Endothelial cell of umbilical vein (primary cell): ENCODE measurements around the gene NKD1. TPM values are rescaled to one million over a fixed set of nuclear protein-coding genes. Genes with fewer than 3 reads are reported as not detected.

Experiments used
- BruUV-seq: library from RNA; stranded (reverse); fragments of 400-500 nt; replicated peaks from 2 replicates; lab custom pipeline; 2021; lab: Mats Ljungman, UMichigan
- CTCF ChIA-PET: fragments of 300-600, 350-600 bp; sonication (Branson Sonifier 250); formaldehyde crosslinking; loops from one replicate; lab custom pipeline; 2021; ENCODE audit warnings: antibody characterized with exemption, inconsistent platforms; lab: Charles Lee
- POLR2A ChIA-PET: fragments of 300-600, 350-600 bp; sonication (Branson Sonifier 250); formaldehyde crosslinking; loops from one replicate; lab custom pipeline; 2021; ENCODE audit warnings: antibody characterized with exemption, inconsistent platforms; lab: Charles Lee
- DNase-seq: peaks from one replicate; pipeline ENCODE4 v3.0.0-alpha.2; 2011; ENCODE audit warnings: low read depth, low spot score
- FAIRE-seq: peaks from 2 replicates; lab custom pipeline; 2011; peaks lifted over from hg19 to GRCh38; lab: Jason Lieb, UNC
- H2AFZ ChIP-seq: 2 replicates; pipeline ENCODE4 v1.6.0; 2012; ENCODE audit warnings: low read depth, low read length, control low read depth, inconsistent platforms
- H3K27ac ChIP-seq: 2 replicates; pipeline ENCODE4 v1.5.1; 2011; ENCODE audit warnings: low read depth, mild to moderate bottlenecking, control low read depth, low read length, moderate library complexity; ENCODE audit not compliant: insufficient read depth
- H3K27me3 ChIP-seq, 2 experiments: 2 replicates each; pipeline versions ENCODE4 v1.6.0 to v1.6.1; 2011; ENCODE audit warnings: low read length in 2 of 2, mixed read lengths in 1 of 2; ENCODE audit not compliant: control insufficient read depth in 2 of 2, insufficient read depth in 2 of 2
- H3K36me3 ChIP-seq, 2 experiments: 2 replicates in 1 of 2; 3 replicates in 1 of 2; pipeline ENCODE4 v1.5.1; 2011; ENCODE audit warnings: low read length in 2 of 2, mild to moderate bottlenecking in 1 of 2, moderate library complexity in 1 of 2; ENCODE audit not compliant: control insufficient read depth in 2 of 2, insufficient read depth in 2 of 2; ENCODE audit errors: extremely low read depth in 1 of 2
- H3K4me1 ChIP-seq: 3 replicates; pipeline ENCODE4 v1.5.1; 2011; ENCODE audit warnings: mild to moderate bottlenecking, low read length; ENCODE audit not compliant: control insufficient read depth, insufficient read depth; ENCODE audit errors: extremely low read depth
- H3K4me2 ChIP-seq: 2 replicates; pipeline ENCODE4 v1.6.1; 2011; ENCODE audit warnings: low read length, control low read depth, mixed read lengths; ENCODE audit not compliant: insufficient read depth
- H3K4me3 ChIP-seq, 3 experiments: fragments of 200-600 bp in 1 of 3; sonication (generic), shearing (Covaris generic) in 1 of 3; replicated peaks in 1 of 3; 2 replicates each; pipeline ENCODE4 v1.5.1; 2011 to 2016; ENCODE audit warnings: control low read depth in 3 of 3, low read length in 3 of 3, mild to moderate bottlenecking in 2 of 3, inconsistent platforms in 1 of 3, low read depth in 1 of 3, moderate library complexity in 1 of 3; ENCODE audit not compliant: insufficient read depth in 1 of 3
- H3K79me2 ChIP-seq: 2 replicates; pipeline ENCODE4 v1.6.0; 2012; ENCODE audit warnings: low read length, inconsistent platforms; ENCODE audit not compliant: control insufficient read depth, insufficient read depth
- H3K9ac ChIP-seq: replicated peaks from 2 replicates; pipeline ENCODE3; 2011; ENCODE audit warnings: low read length, control low read depth; ENCODE audit not compliant: insufficient read depth; ENCODE audit errors: extremely low read depth
- H3K9me1 ChIP-seq: replicated peaks from 3 replicates; pipeline ENCODE4 v1.6.0; 2011; ENCODE audit warnings: mild to moderate bottlenecking, low read length; ENCODE audit not compliant: control insufficient read depth, insufficient read depth; ENCODE audit errors: extremely low read depth
- H3K9me3 ChIP-seq: replicated peaks from 2 replicates; pipeline ENCODE4 v1.5.1; 2012; ENCODE audit warnings: low read length, inconsistent platforms; ENCODE audit not compliant: control insufficient read depth, insufficient read depth
- H4K20me1 ChIP-seq: replicated peaks from 2 replicates; pipeline ENCODE3; 2011; ENCODE audit warnings: mild to moderate bottlenecking, low read length; ENCODE audit not compliant: control insufficient read depth, insufficient read depth; ENCODE audit errors: extremely low read depth
- CTCF ChIP-seq, 2 donors: IDR thresholded peaks; 1 replicate in 1 of 2; 2 replicates in 1 of 2; pipeline ENCODE4 v1.5.1; 2011; ENCODE audit warnings: low read length in 2 of 2, mild to moderate bottlenecking in 2 of 2, moderate library complexity in 2 of 2, control low read depth in 1 of 2, inconsistent platforms in 1 of 2, low read depth in 1 of 2; ENCODE audit not compliant: insufficient read depth in 1 of 2; ENCODE audit errors: extremely low read depth in 1 of 2
- EZH2 ChIP-seq: IDR thresholded peaks from 2 replicates; pipeline ENCODE4 v1.6.1; 2012; ENCODE audit warnings: borderline replicate concordance, low read depth, mild to moderate bottlenecking, moderate library complexity, low read length, inconsistent platforms; ENCODE audit not compliant: severe bottlenecking
- FOS ChIP-seq: IDR thresholded peaks from 2 replicates; pipeline ENCODE4 v1.6.1; 2011; ENCODE audit warnings: mild to moderate bottlenecking, low read length, moderate library complexity, borderline replicate concordance; ENCODE audit not compliant: insufficient read depth
- GATA2 ChIP-seq: IDR thresholded peaks from 2 replicates; pipeline ENCODE4 v1.7.0; 2011; ENCODE audit warnings: low read depth, mild to moderate bottlenecking, moderate library complexity, mixed read lengths, low read length; ENCODE audit not compliant: insufficient read length, insufficient read depth
- JUN ChIP-seq: IDR thresholded peaks from 2 replicates; pipeline ENCODE4 v1.6.1; 2011; ENCODE audit warnings: borderline replicate concordance, low read depth; ENCODE audit not compliant: insufficient read length, insufficient read depth
- MAX ChIP-seq: IDR thresholded peaks from 2 replicates; pipeline ENCODE4 v1.6.1; 2011; ENCODE audit not compliant: insufficient read depth, insufficient read length
- MYC ChIP-seq: IDR thresholded peaks from one replicate; pipeline ENCODE4 v1.6.1; 2011; ENCODE audit warnings: mild to moderate bottlenecking, low read depth, low read length
- POLR2A ChIP-seq: IDR thresholded peaks from 2 replicates; pipeline ENCODE4 v1.6.1; 2012; ENCODE audit warnings: low read depth, mild to moderate bottlenecking, control low read depth, low read length
- POLR2AphosphoS5 ChIP-seq: IDR thresholded peaks from 2 replicates; pipeline ENCODE4 v1.6.1; 2012; ENCODE audit warnings: low read depth, mild to moderate bottlenecking, control low read depth, low read length, moderate library complexity; ENCODE audit not compliant: insufficient read depth
- dilution Hi-C: fragments of 300-500 bp; cut with MboI; formaldehyde crosslinking; loops from one replicate; pipeline ENCODE4 v1.15.0; 2019; ENCODE audit warnings: low sequenced_read_pairs; ENCODE audit not compliant: extremely low pct_ligation_motif_present
- intact Hi-C: fragments of 100-400 bp; cut with micrococcal nuclease; formaldehyde crosslinking; loops from one replicate; pipeline ENCODE4 v1.10.0; 2022
- polyA plus RNA-seq, 4 experiments: library from polyadenylated mRNA; depleted of rRNA in 3 of 4; stranded (reverse) in 3 of 4; unstranded in 1 of 4; fragments of >200 nt; gene quantifications; 2 replicates each; pipeline versions ENCODE4 v1.2.1 to v1.2.3, GENCODE V29; 2011 to 2012; ENCODE audit warnings: missing spikeins in 1 of 4
- total RNA-seq: library from RNA; stranded (reverse); gene quantifications from 2 replicates; pipeline ENCODE4 v1.2.3, GENCODE V29; 2021

The NKD1 gene
- total and polyA plus RNA-seq, 2 donors (not counting 3 experiments of a cell fraction or from before 2014, with no cell fraction given), result not detected

GRCh38 chr16:50570354-50570753, 22.2 kb downstream of the NKD1 start:
- no peak overlapping the region for H3K27ac ChIP-seq
- H3K9ac ChIP-seq, result no peak overlapping the region
- no peak for TF ChIP-seq EZH2
- no peak for TF ChIP-seq POLR2A
- no peak for TF ChIP-seq MAX
- TF ChIP-seq JUN, result no peak
- H3K4me3 ChIP-seq, result no peak overlapping the region
- DNase-seq, result no peak
- no peak overlapping the region for H3K4me2 ChIP-seq
- H4K20me1 ChIP-seq, result no peaks in the 10 kb centered on the region
- H3K36me3 ChIP-seq, result no peaks in the 10 kb centered on the region
- H3K79me2 ChIP-seq, result no peaks in the 10 kb centered on the region
- dilution Hi-C loops, result no loop called here
- H3K27me3 ChIP-seq, result no peaks in the 10 kb centered on the region
- H3K9me3 ChIP-seq, result no peaks in the 10 kb centered on the region
- no peaks in the 10 kb centered on the region for H3K9me1 ChIP-seq
- no peak overlapping the region for H2AFZ ChIP-seq
- FAIRE-seq, result no peak
- intact Hi-C loops, result no loop called here
- POLR2A ChIA-PET, result no interaction called here
- CTCF ChIA-PET, result no interaction called here
- H3K4me1 ChIP-seq, result no peaks in the 10 kb centered on the region
- no TSS peak for BruUV-seq

DNA sequence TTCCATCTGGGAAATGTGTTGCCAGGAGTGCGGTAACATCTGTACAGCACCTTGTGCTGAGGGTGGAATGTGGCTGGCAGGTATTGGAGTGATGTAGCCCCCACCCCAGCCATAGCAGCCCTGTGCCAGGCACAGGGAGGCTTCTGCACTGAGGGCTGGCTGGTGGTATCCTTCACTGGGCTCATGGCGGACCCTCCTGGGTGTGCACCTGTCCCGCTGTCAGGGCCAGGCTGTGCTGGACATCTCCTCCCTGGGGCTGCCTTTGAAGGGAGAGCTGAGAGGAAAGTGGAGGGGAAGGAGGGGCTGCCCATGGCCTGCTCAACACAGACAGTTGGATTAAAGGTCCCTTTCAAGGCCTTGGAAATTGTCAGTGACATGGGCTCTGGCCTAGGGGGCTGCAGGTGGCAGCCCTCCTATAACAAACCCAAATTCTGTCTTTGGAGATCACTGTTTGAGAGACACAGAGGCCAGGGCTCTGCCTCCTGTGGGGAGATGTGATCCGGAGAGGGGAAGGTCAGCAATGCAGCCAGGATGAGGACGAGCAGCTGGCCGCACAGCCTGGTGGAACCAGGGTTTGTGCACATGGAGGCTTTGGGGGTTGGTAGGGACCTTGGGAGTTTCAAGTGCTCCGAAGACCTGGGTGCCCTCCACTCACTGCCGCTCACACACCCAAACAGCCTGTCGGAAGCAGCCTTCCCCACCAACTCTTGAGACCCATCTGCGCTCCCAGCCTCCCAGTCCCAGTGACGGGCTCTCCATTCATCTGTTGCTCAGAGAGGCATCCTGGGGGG, 22.8 kb downstream of the NKD1 start:
- no peak overlapping the region for H3K4me2 ChIP-seq
- BruUV-seq, result no TSS peak
- no peaks in the 10 kb centered on the region for H3K36me3 ChIP-seq
- intact Hi-C loops, result no loop called here
- H3K9ac ChIP-seq, result no peak overlapping the region
- no peaks in the 10 kb centered on the region for H3K27me3 ChIP-seq
- H2AFZ ChIP-seq, result no peak overlapping the region
- DNase-seq (no peak), FAIRE-seq (no peak)
- H3K79me2 ChIP-seq, result no peaks in the 10 kb centered on the region
- H4K20me1 ChIP-seq, result no peaks in the 10 kb centered on the region
- no peak overlapping the region for H3K4me3 ChIP-seq
- CTCF ChIA-PET, result no interaction called here
- no peak overlapping the region for H3K27ac ChIP-seq
- dilution Hi-C loops, result no loop called here
- no peaks in the 10 kb centered on the region for H3K9me1 ChIP-seq
- no peaks in the 10 kb centered on the region for H3K4me1 ChIP-seq
- TF ChIP-seq POLR2AphosphoS5 (no peak), MAX (no peak), FOS (no peak), CTCF (IDR thresholded peaks at IDR 0.05; ENCODE audit: extremely low read depth in 1 of 2, insufficient read depth in 1 of 2, low read depth in 1 of 2, low read length in 2 of 2) (no peak), MYC (no peak), JUN (no peak), GATA2 (no peak), EZH2 (no peak), POLR2A (no peak)
- H3K9me3 ChIP-seq, result no peaks in the 10 kb centered on the region
- POLR2A ChIA-PET, result no interaction called here
